Liver (tissue), 9 donors: ENCODE measurements around the gene RARS2. TPM values are rescaled to one million over a fixed set of nuclear protein-coding genes. Genes with fewer than 3 reads are reported as not detected.

ENCODE experiments used
- DNase-seq: peaks from one replicate; pipeline ENCODE4 v3.0.0-alpha.2; 2017; ENCODE audit warnings: low spot score
- H3K27ac ChIP-seq, 2 donors: one replicate each; pipeline ENCODE4 v1.7.0; 2013; ENCODE audit warnings: inconsistent platforms in 2 of 2, low read length in 2 of 2, control low read depth in 1 of 2, low read depth in 1 of 2, mild to moderate bottlenecking in 1 of 2
- H3K27me3 ChIP-seq, 4 donors: one replicate each; pipeline versions ENCODE4 v1.6.1 to v1.7.0; 2013; ENCODE audit warnings: low read length in 3 of 4, inconsistent platforms in 1 of 4, mild to moderate bottlenecking in 1 of 4, moderate library complexity in 1 of 4; ENCODE audit not compliant: control insufficient read depth in 4 of 4, insufficient read depth in 4 of 4
- H3K36me3 ChIP-seq, 4 donors: one replicate each; pipeline versions ENCODE4 v1.6.1 to v1.7.0; 2013; ENCODE audit warnings: low read length in 3 of 4, mild to moderate bottlenecking in 3 of 4, low read depth in 1 of 4, moderate library complexity in 1 of 4; ENCODE audit not compliant: control insufficient read depth in 4 of 4, insufficient read depth in 3 of 4
- H3K4me1 ChIP-seq, 4 donors: one replicate each; pipeline versions ENCODE4 v1.6.1 to v1.7.0; 2013; ENCODE audit warnings: low read length in 3 of 4, mild to moderate bottlenecking in 3 of 4, moderate library complexity in 1 of 4; ENCODE audit not compliant: control insufficient read depth in 4 of 4, insufficient read depth in 4 of 4
- H3K4me3 ChIP-seq, 3 donors: one replicate each; pipeline versions ENCODE4 v1.6.1 to v1.7.0; 2013; ENCODE audit warnings: low read length in 3 of 3, control low read depth in 1 of 3, low read depth in 1 of 3, mild to moderate bottlenecking in 1 of 3
- H3K9ac ChIP-seq, 2 donors: one replicate each; pipeline ENCODE4 v1.7.0; 2013; ENCODE audit warnings: low read length in 2 of 2, mild to moderate bottlenecking in 2 of 2, moderate library complexity in 2 of 2, control low read depth in 1 of 2, low read depth in 1 of 2
- H3K9me3 ChIP-seq, 4 donors: one replicate each; pipeline versions ENCODE4 v1.6.1 to v1.7.0; 2013; ENCODE audit warnings: low read length in 3 of 4; ENCODE audit not compliant: control insufficient read depth in 4 of 4
- EGR1 ChIP-seq, 2 donors: IDR thresholded peaks; 2 replicates each; pipeline ENCODE4 v1.6.1; 2016 to 2018; ENCODE audit warnings: antibody characterized with exemption in 2 of 2, low read depth in 2 of 2
- FOXA1 ChIP-seq: IDR thresholded peaks from 2 replicates; pipeline ENCODE4 v1.6.1; 2016; ENCODE audit warnings: antibody characterized with exemption
- FOXA2 ChIP-seq: IDR thresholded peaks from 2 replicates; pipeline ENCODE4 v1.6.1; 2016; ENCODE audit warnings: antibody characterized with exemption
- GABPA ChIP-seq, 2 donors: IDR thresholded peaks in 1 of 2; conservative IDR thresholded peaks in 1 of 2; 2 replicates each; pipeline ENCODE4 v1.6.1; 2016; ENCODE audit warnings: antibody characterized with exemption in 2 of 2, mild to moderate bottlenecking in 1 of 2, moderate library complexity in 1 of 2
- HNF4A ChIP-seq, 2 donors: conservative IDR thresholded peaks; 2 replicates each; pipeline ENCODE4 v1.6.1; 2016; ENCODE audit warnings: antibody characterized with exemption in 2 of 2, mild to moderate bottlenecking in 2 of 2
- HNF4G ChIP-seq: IDR thresholded peaks from 2 replicates; pipeline ENCODE4 v1.6.1; 2016; ENCODE audit warnings: antibody characterized with exemption
- JUND ChIP-seq, 2 donors: IDR thresholded peaks; 2 replicates each; pipeline ENCODE4 v1.6.1; 2016; ENCODE audit warnings: antibody characterized with exemption in 2 of 2
- NR2F2 ChIP-seq: IDR thresholded peaks from 2 replicates; pipeline ENCODE4 v1.6.1; 2016; ENCODE audit warnings: antibody characterized with exemption
- RAD21 ChIP-seq, 2 donors: IDR thresholded peaks; 2 replicates each; pipeline ENCODE4 v1.6.1; 2016; ENCODE audit warnings: antibody characterized with exemption in 2 of 2, mild to moderate bottlenecking in 2 of 2
- RXRA ChIP-seq, 2 donors: IDR thresholded peaks; 2 replicates each; pipeline ENCODE4 v1.6.1; 2017 to 2018; ENCODE audit warnings: antibody characterized with exemption in 2 of 2, mild to moderate bottlenecking in 1 of 2
- SP1 ChIP-seq: IDR thresholded peaks from 2 replicates; pipeline ENCODE4 v1.6.1; 2018; ENCODE audit warnings: antibody characterized with exemption, mild to moderate bottlenecking
- TAF1 ChIP-seq: conservative IDR thresholded peaks from 2 replicates; pipeline ENCODE4 v1.6.1; 2016; ENCODE audit warnings: antibody characterized with exemption, mild to moderate bottlenecking
- YY1 ChIP-seq: IDR thresholded peaks from 2 replicates; pipeline ENCODE4 v1.6.1; 2016; ENCODE audit warnings: antibody characterized with exemption, mild to moderate bottlenecking
- WGBS: extraction: QIAGEN DNeasy Blood & Tissue Kit; methylation state at CpG from one replicate; pipeline ENCODE4 v1.1.7; 2013; 5-methylcytosine and 5-hydroxymethylcytosine counted together
- polyA plus RNA-seq, 2 donors: library from polyadenylated mRNA; stranded (reverse) in 1 of 2; unstranded in 1 of 2; fragments of 200-250 nt in 1 of 2; fragments of >200 nt in 1 of 2; fragmentation: Nextera tagmentation in 1 of 2; extraction: Ambion mirVana in 1 of 2; gene quantifications; one replicate each; pipeline versions ENCODE4 v1.2.1 to v1.2.3, GENCODE V29; 2013 to 2015
- total RNA-seq, 2 donors: library from RNA; depleted of rRNA; stranded (reverse); fragments of >200 nt; gene quantifications; one replicate each; pipeline ENCODE4 v1.2.3, GENCODE V29; 2014
- TF ChIP-seq, protein P1 (sequence below): IDR thresholded peaks from 2 replicates; pipeline ENCODE4 v1.6.1; 2016; ENCODE audit warnings: antibody characterized with exemption
- TF ChIP-seq, protein P2 (sequence below): fragments of 150-350 bp; IDR thresholded peaks from 2 replicates; pipeline ENCODE4 v1.5.1; 2017; ENCODE audit warnings: improper control_type of control experiment, low read depth, low read length; ENCODE audit not compliant: missing input control
- TF ChIP-seq, protein P3 (sequence below): IDR thresholded peaks from 2 replicates; pipeline ENCODE4 v1.6.1; 2016; ENCODE audit warnings: antibody characterized with exemption
- TF ChIP-seq, protein P4 (sequence below): IDR thresholded peaks from 2 replicates; pipeline ENCODE4 v1.6.1; 2016; ENCODE audit warnings: antibody characterized with exemption
- donor health status: healthy.
- donor health status: healthy.
- donor health status: healthy.
- donor health status: healthy.
- donor health status: healthy.

RARS2 gene
- total and polyA plus RNA-seq, 4 donors, result 10.9 to 19.2 (median 16.4) TPM

DNA sequence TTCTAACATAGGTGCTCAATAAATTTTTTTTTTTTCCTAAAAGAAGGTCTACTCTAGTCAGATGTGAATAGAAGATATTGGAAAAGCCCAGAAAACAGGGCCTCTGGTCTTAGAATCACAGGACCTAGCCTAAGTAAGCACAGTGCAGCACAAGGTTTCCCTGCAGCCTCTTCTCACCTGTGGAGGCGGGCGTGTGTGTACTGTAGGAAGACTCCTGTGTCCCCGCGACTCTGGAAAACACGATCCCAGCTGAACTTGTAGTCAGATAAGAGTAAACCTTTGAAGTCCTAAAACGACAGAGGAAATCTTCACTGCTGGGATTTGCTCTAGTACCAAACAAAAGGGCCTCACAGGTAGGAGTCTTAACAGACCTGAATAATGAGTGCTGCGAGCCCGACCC lies 71.3 kb downstream of the RARS2 start:
- no peak for DNase-seq
- 97% methylated on average over 8 of the region's 8 CpGs for WGBS
- Histone ChIP-seq H3K4me3 (no peak overlapping the region), H3K36me3 (peaks cover 8 to 40% (median 28%) of the 10 kb centered on the region in 4 donors), H3K4me1 (no peaks in the 10 kb centered on the region), H3K27ac (no peak overlapping the region), H3K9me3 (no peaks in the 10 kb centered on the region), H3K27me3 (no peaks in the 10 kb centered on the region), H3K9ac (no peak overlapping the region)
- TF ChIP-seq JUND (IDR thresholded peaks at IDR 0.05), result no peak
- TF ChIP-seq, protein P1, sequence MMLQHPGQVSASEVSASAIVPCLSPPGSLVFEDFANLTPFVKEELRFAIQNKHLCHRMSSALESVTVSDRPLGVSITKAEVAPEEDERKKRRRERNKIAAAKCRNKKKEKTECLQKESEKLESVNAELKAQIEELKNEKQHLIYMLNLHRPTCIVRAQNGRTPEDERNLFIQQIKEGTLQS, result no peak
- no peak for TF ChIP-seq GABPA (IDR thresholded peaks at IDR 0.05 in 1 of 2, conservative IDR thresholded peaks at IDR 0.05 in 1 of 2)
- no peak for TF ChIP-seq HNF4A (conservative IDR thresholded peaks at IDR 0.05)
- no peak for TF ChIP-seq FOXA1
- no peak for TF ChIP-seq RXRA (IDR thresholded peaks at IDR 0.05)
- TF ChIP-seq, protein P2, sequence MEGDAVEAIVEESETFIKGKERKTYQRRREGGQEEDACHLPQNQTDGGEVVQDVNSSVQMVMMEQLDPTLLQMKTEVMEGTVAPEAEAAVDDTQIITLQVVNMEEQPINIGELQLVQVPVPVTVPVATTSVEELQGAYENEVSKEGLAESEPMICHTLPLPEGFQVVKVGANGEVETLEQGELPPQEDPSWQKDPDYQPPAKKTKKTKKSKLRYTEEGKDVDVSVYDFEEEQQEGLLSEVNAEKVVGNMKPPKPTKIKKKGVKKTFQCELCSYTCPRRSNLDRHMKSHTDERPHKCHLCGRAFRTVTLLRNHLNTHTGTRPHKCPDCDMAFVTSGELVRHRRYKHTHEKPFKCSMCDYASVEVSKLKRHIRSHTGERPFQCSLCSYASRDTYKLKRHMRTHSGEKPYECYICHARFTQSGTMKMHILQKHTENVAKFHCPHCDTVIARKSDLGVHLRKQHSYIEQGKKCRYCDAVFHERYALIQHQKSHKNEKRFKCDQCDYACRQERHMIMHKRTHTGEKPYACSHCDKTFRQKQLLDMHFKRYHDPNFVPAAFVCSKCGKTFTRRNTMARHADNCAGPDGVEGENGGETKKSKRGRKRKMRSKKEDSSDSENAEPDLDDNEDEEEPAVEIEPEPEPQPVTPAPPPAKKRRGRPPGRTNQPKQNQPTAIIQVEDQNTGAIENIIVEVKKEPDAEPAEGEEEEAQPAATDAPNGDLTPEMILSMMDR, result no peak
- TF ChIP-seq, protein P3, sequence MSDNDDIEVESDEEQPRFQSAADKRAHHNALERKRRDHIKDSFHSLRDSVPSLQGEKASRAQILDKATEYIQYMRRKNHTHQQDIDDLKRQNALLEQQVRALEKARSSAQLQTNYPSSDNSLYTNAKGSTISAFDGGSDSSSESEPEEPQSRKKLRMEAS, result no peak
- no peak for TF ChIP-seq YY1
- TF ChIP-seq NR2F2, result no peak
- TF ChIP-seq RAD21 (IDR thresholded peaks at IDR 0.05), result no peak
- TF ChIP-seq, protein P4, sequence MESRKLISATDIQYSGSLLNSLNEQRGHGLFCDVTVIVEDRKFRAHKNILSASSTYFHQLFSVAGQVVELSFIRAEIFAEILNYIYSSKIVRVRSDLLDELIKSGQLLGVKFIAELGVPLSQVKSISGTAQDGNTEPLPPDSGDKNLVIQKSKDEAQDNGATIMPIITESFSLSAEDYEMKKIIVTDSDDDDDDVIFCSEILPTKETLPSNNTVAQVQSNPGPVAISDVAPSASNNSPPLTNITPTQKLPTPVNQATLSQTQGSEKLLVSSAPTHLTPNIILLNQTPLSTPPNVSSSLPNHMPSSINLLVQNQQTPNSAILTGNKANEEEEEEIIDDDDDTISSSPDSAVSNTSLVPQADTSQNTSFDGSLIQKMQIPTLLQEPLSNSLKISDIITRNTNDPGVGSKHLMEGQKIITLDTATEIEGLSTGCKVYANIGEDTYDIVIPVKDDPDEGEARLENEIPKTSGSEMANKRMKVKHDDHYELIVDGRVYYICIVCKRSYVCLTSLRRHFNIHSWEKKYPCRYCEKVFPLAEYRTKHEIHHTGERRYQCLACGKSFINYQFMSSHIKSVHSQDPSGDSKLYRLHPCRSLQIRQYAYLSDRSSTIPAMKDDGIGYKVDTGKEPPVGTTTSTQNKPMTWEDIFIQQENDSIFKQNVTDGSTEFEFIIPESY, result no peak
- no peak for TF ChIP-seq SP1
- TF ChIP-seq EGR1 (IDR thresholded peaks at IDR 0.05; ENCODE audit: low read depth in 2 of 2), result no peak
- TF ChIP-seq HNF4G, result no peak
- TF ChIP-seq TAF1, result no peak
- no peak for TF ChIP-seq FOXA2

GRCh38 chr6:87514831-87515230 lies 75.0 kb downstream of the RARS2 start:
- H3K4me3 ChIP-seq, result no peak overlapping the region
- WGBS, result 75% methylated on average over 2 of the region's 2 CpGs
- H3K36me3 ChIP-seq, result peaks cover 11 to 60% (median 44%) of the 10 kb centered on the region in 4 donors

More at GRCh38 chr6:87514831-87515230, 75.0 kb downstream of the RARS2 start:
- Histone ChIP-seq H3K9me3 (no peaks in the 10 kb centered on the region), H3K27ac (no peak overlapping the region), H3K27me3 (no peaks in the 10 kb centered on the region), H3K4me1 (no peaks in the 10 kb centered on the region), H3K9ac (no peak overlapping the region)
- no peak for TF ChIP-seq EGR1 (IDR thresholded peaks at IDR 0.05; ENCODE audit: low read depth in 2 of 2)
- no peak for DNase-seq
